GM23338 (cell line): ENCODE measurements around the gene RPS4Y1. TPM values are rescaled to one million over a fixed set of nuclear protein-coding genes. Genes with fewer than 3 reads are reported as not detected.

ENCODE experiments used
- ATAC-seq: fragments of 200-7000 bp; cut with Tn5 transposase; 3 replicates; pipeline ENCODE4 v1.9.1; 2020
- DNase-seq: peaks from one replicate; pipeline ENCODE4 v3.0.0-alpha.2; 2015; ENCODE audit warnings: low spot score
- H2AFZ ChIP-seq: fragments of 200-600 bp; sonication (generic); 2 replicates; pipeline ENCODE4 v1.8.0; 2016; ENCODE audit warnings: antibody characterized with exemption, mild to moderate bottlenecking, moderate library complexity
- H3F3A ChIP-seq: fragments of 200-600 bp; sonication (generic); replicated peaks from 2 replicates; pipeline ENCODE4 v1.8.0; 2017; ENCODE audit warnings: antibody characterized with exemption, mixed run types, low read depth
- H3K27ac ChIP-seq: fragments of 200-600 bp; sonication (generic); 2 replicates; pipeline ENCODE4 v1.6.1; 2016; ENCODE audit warnings: low read depth
- H3K27me3 ChIP-seq: fragments of 200-600 bp; sonication (generic); 2 replicates; pipeline ENCODE4 v1.8.0; 2016; ENCODE audit warnings: mild to moderate bottlenecking, mixed run types, moderate library complexity; ENCODE audit not compliant: insufficient read depth
- H3K36me3 ChIP-seq: fragments of 200-600 bp; sonication (generic); 2 replicates; pipeline ENCODE4 v1.8.0; 2016; ENCODE audit warnings: mild to moderate bottlenecking; ENCODE audit not compliant: insufficient read depth
- H3K4me1 ChIP-seq: fragments of 200-600 bp; sonication (generic); 2 replicates; pipeline ENCODE4 v1.8.0; 2016; ENCODE audit warnings: mild to moderate bottlenecking, moderate library complexity; ENCODE audit not compliant: insufficient read depth
- H3K4me2 ChIP-seq: fragments of 200-600 bp; sonication (generic); 2 replicates; pipeline ENCODE4 v1.7.1; 2017; ENCODE audit warnings: mixed run types
- H3K4me3 ChIP-seq: fragments of 200-600 bp; sonication (generic); 2 replicates; pipeline ENCODE4 v1.6.1; 2016; ENCODE audit warnings: mixed run types
- H3K79me2 ChIP-seq: fragments of 200-600 bp; sonication (generic); replicated peaks from 2 replicates; pipeline ENCODE4 v1.8.0; 2017; ENCODE audit warnings: mild to moderate bottlenecking; ENCODE audit not compliant: insufficient read depth
- H3K9me2 ChIP-seq: fragments of 200-600 bp; sonication (generic); 2 replicates; pipeline ENCODE4 v1.8.0; 2017; ENCODE audit not compliant: insufficient read depth
- H4K20me1 ChIP-seq: fragments of 200-600 bp; sonication (generic); replicated peaks from 2 replicates; pipeline ENCODE4 v1.8.0; 2017; ENCODE audit warnings: mild to moderate bottlenecking; ENCODE audit not compliant: insufficient read depth
- H3K27ac Mint-ChIP-seq: 2 replicates; pipeline ENCODE4 v1.8.0; 2020; ENCODE audit warnings: inconsistent platforms, mild to moderate bottlenecking, moderate library complexity, mixed read lengths
- H3K27me3 Mint-ChIP-seq: 3 replicates; pipeline ENCODE4 v1.8.0; 2022; ENCODE audit warnings: low read depth, mild to moderate bottlenecking, moderate library complexity, mixed read lengths, inconsistent platforms; ENCODE audit not compliant: insufficient read depth, poor library complexity
- H3K36me3 Mint-ChIP-seq: 3 replicates; pipeline ENCODE4 v1.8.0; 2021; ENCODE audit warnings: low read depth, mild to moderate bottlenecking, inconsistent platforms, moderate library complexity, mixed read lengths
- H3K4me1 Mint-ChIP-seq: 3 replicates; pipeline ENCODE4 v1.8.0; 2020; ENCODE audit warnings: mild to moderate bottlenecking, inconsistent platforms, mixed read lengths
- H3K4me3 Mint-ChIP-seq: 3 replicates; pipeline ENCODE4 v1.8.0; 2021; ENCODE audit warnings: moderate library complexity, mild to moderate bottlenecking, inconsistent platforms, mixed read lengths
- H3K9me3 Mint-ChIP-seq: 3 replicates; pipeline ENCODE4 v1.8.0; 2020; ENCODE audit warnings: moderate library complexity, mild to moderate bottlenecking, inconsistent platforms, mixed read lengths
- CREB1 ChIP-seq: fragments of 250-450 bp; sonication (Bioruptor Pico); IDR thresholded peaks from 2 replicates; pipeline ENCODE4 v1.5.0; 2020; ENCODE audit warnings: low read depth, mild to moderate bottlenecking, moderate library complexity
- CTCF ChIP-seq, 2 experiments: fragments of 200-600 bp in 1 of 2; sonication (generic) in 1 of 2; conservative IDR thresholded peaks; 2 replicates each; pipeline versions ENCODE4 v1.5.1 to v1.6.1; 2016 to 2017; ENCODE audit warnings: antibody characterized with exemption in 2 of 2, low read depth in 2 of 2, mild to moderate bottlenecking in 2 of 2, moderate library complexity in 1 of 2
- EZH2 ChIP-seq: fragments of 200-600 bp; sonication (generic); IDR thresholded peaks from one replicate; pipeline ENCODE4 v1.8.0; 2017; ENCODE audit warnings: antibody characterized with exemption, mild to moderate bottlenecking, low read depth; ENCODE audit not compliant: unreplicated experiment
- EZH2phosphoT487 ChIP-seq: fragments of 200-600 bp; sonication (generic); IDR thresholded peaks from one replicate; pipeline ENCODE4 v1.8.1; 2018; ENCODE audit warnings: antibody characterized with exemption; ENCODE audit not compliant: unreplicated experiment
- JUNB ChIP-seq: IDR thresholded peaks from one replicate; pipeline ENCODE4 v1.6.1; 2016; ENCODE audit warnings: antibody characterized with exemption; ENCODE audit not compliant: unreplicated experiment
- REST ChIP-seq: IDR thresholded peaks from one replicate; pipeline ENCODE4 v1.6.1; 2018; ENCODE audit warnings: antibody characterized with exemption; ENCODE audit not compliant: unreplicated experiment
- STAT1 ChIP-seq: IDR thresholded peaks from one replicate; pipeline ENCODE4 v1.6.1; 2016; ENCODE audit warnings: antibody characterized with exemption; ENCODE audit not compliant: unreplicated experiment
- ZNF331 ChIP-seq: fragments of 250-450 bp; sonication (Bioruptor Pico); IDR thresholded peaks from 2 replicates; pipeline ENCODE4 v1.5.0; 2020; ENCODE audit warnings: low read depth, mild to moderate bottlenecking, moderate library complexity
- ZNF462 ChIP-seq: fragments of 250-450 bp; sonication (Bioruptor Pico); IDR thresholded peaks from 2 replicates; pipeline ENCODE4 v1.5.0; 2020; ENCODE audit warnings: mild to moderate bottlenecking, moderate library complexity
- polyA plus RNA-seq: library from polyadenylated mRNA; unstranded; fragments of >200 nt; fragmentation: Nextera tagmentation; extraction: Ambion mirVana; gene quantifications from 2 replicates; pipeline ENCODE4 v1.2.1, GENCODE V29; 2016
- total RNA-seq: library from RNA; depleted of rRNA; stranded (reverse); fragments of >200 nt; shearing (Covaris generic); gene quantifications from 2 replicates; pipeline ENCODE4 v1.2.3, GENCODE V29; 2014

RPS4Y1 gene
- total and polyA plus RNA-seq, 2 experiments from 2014 or later = 216 to 294 TPM

GRCh38 chrY:2867469-2867868, 26.1 kb downstream of the RPS4Y1 start (continued):
- TF ChIP-seq CTCF (conservative IDR thresholded peaks at IDR 0.05; ENCODE audit: low read depth in 2 of 2) = no peak

GRCh38 chrY:2868035-2868607, 26.7 kb downstream of the RPS4Y1 start:
- Histone ChIP-seq H3K9me2 (no peaks in the 10 kb centered on the region), H3K36me3 (peaks cover 13% of the 10 kb centered on the region), H3F3A (no peaks in the 10 kb centered on the region), H3K4me1 (no peaks in the 10 kb centered on the region), H3K4me3 (no peak overlapping the region), H3K4me2 (no peak overlapping the region), H3K27me3 (no peaks in the 10 kb centered on the region), H3K27ac (no peak overlapping the region), H2AFZ (no peak overlapping the region), H4K20me1 (no peaks in the 10 kb centered on the region), H3K79me2 (peaks cover 13% of the 10 kb centered on the region; the same call in 1 of the 2 replicates)
- Mint-ChIP-seq H3K9me3 (peaks cover 17% of the 10 kb centered on the region), H3K4me1 (no peaks in the 10 kb centered on the region), H3K4me3 (no peak overlapping the region), H3K27me3 (no peaks in the 10 kb centered on the region), H3K27ac (no peak overlapping the region), H3K36me3 (peaks cover 74% of the 10 kb centered on the region)
- DNase-seq = no peak
- no peak; the same call in 2 of the 3 replicates for ATAC-seq
- TF ChIP-seq ZNF462 (CRISPR knock-in tag) (no peak), CTCF (conservative IDR thresholded peaks at IDR 0.05; ENCODE audit: low read depth in 2 of 2) (no peak), CREB1 (CRISPR knock-in tag) (no peak), REST (no peak), JUNB (no peak), ZNF331 (no peak), EZH2phosphoT487 (no peak), EZH2 (no peak), STAT1 (no peak)
